ENCODE results near the gene NLRP6. TPM values are rescaled to one million over a fixed set of nuclear protein-coding genes. Genes with fewer than 3 reads are reported as not detected.
"Not testable (repeated sequence)": the region's sequence is repeated elsewhere in the genome, so short reads cannot be mapped to it uniquely, and the experiment has no call there.

NLRP6 gene
- total RNA-seq, 1 donor from 2014 or later, result not detected

- Mint-ChIP-seq H3K9me3 (no peaks in the 10 kb centered on the region), H3K4me3 (peak overlapping the region; percentile 83), H3K36me3 (ENCODE audit: low read depth) (peaks cover 2% of the 10 kb centered on the region), H3K4me1 (peaks cover 39% of the 10 kb centered on the region), H3K27me3 (ENCODE audit: low read depth) (peaks cover 63% of the 10 kb centered on the region), H3K27ac (ENCODE audit: unreplicated experiment) (no peak overlapping the region)
- DNase-seq (ENCODE audit: low read depth, low spot score), result no peak
- no peak for TF ChIP-seq CTCF (conservative IDR thresholded peaks at IDR 0.05)
Observed at GRCh38 chr11:315516-315994, 37.3 kb downstream of the NLRP6 start.

GRCh38 chr11:316031-316701 lies 38.0 kb downstream of the NLRP6 start:
- Mint-ChIP-seq H3K4me3 (peak overlapping the region; percentile 87), H3K27me3 (ENCODE audit: low read depth) (peaks cover 65% of the 10 kb centered on the region), H3K27ac (ENCODE audit: unreplicated experiment) (no peak overlapping the region), H3K36me3 (ENCODE audit: low read depth) (peaks cover 2% of the 10 kb centered on the region), H3K4me1 (peaks cover 44% of the 10 kb centered on the region), H3K9me3 (no peaks in the 10 kb centered on the region)
- no peak for TF ChIP-seq CTCF (conservative IDR thresholded peaks at IDR 0.05)
- no peak for DNase-seq (ENCODE audit: low read depth, low spot score)

GRCh38 chr11:316891-317301 lies 38.7 kb downstream of the NLRP6 start:
- DNase-seq (ENCODE audit: low read depth, low spot score), result no peak
- Mint-ChIP-seq H3K4me3 (peak overlapping the region; percentile 87), H3K27ac (ENCODE audit: unreplicated experiment) (no peak overlapping the region), H3K4me1 (peaks cover 41% of the 10 kb centered on the region), H3K36me3 (ENCODE audit: low read depth) (peaks cover 2% of the 10 kb centered on the region), H3K27me3 (ENCODE audit: low read depth) (peaks cover 61% of the 10 kb centered on the region), H3K9me3 (no peaks in the 10 kb centered on the region)
- no peak for TF ChIP-seq CTCF (conservative IDR thresholded peaks at IDR 0.05)

GRCh38 chr11:317668-318404 lies 39.6 kb downstream of the NLRP6 start:
- not testable (repeated sequence) for H3K36me3 Mint-ChIP-seq (ENCODE audit: low read depth); DNase-seq (ENCODE audit: low read depth, low spot score); H3K9me3 Mint-ChIP-seq; H3K27ac Mint-ChIP-seq (ENCODE audit: unreplicated experiment)
- peak overlapping the region; percentile 87 for H3K4me3 Mint-ChIP-seq
- H3K4me1 Mint-ChIP-seq, result peaks cover 37% of the 10 kb centered on the region
- peaks cover 56% of the 10 kb centered on the region for H3K27me3 Mint-ChIP-seq (ENCODE audit: low read depth)

GRCh38 chr11:318405-319120 lies 40.4 kb downstream of the NLRP6 start:
- not testable (repeated sequence) for DNase-seq (ENCODE audit: low read depth, low spot score); H3K9me3 Mint-ChIP-seq; H3K4me3 Mint-ChIP-seq; H3K36me3 Mint-ChIP-seq (ENCODE audit: low read depth); H3K27ac Mint-ChIP-seq (ENCODE audit: unreplicated experiment)
- H3K4me1 Mint-ChIP-seq, result peaks cover 32% of the 10 kb centered on the region
- peaks cover 49% of the 10 kb centered on the region for H3K27me3 Mint-ChIP-seq (ENCODE audit: low read depth)

GRCh38 chr11:319121-319887 lies 41.1 kb downstream of the NLRP6 start:
- H3K36me3 Mint-ChIP-seq (ENCODE audit: low read depth); H3K9me3 Mint-ChIP-seq; DNase-seq (ENCODE audit: low read depth, low spot score): not testable (repeated sequence)
- peaks cover 28% of the 10 kb centered on the region for H3K4me1 Mint-ChIP-seq
- H3K4me3 Mint-ChIP-seq, result peak overlapping the region; percentile 93
- peaks cover 42% of the 10 kb centered on the region for H3K27me3 Mint-ChIP-seq (ENCODE audit: low read depth)
- peak overlapping the region; percentile 72 for H3K27ac Mint-ChIP-seq (ENCODE audit: unreplicated experiment)

- H3K9me3 Mint-ChIP-seq; H3K36me3 Mint-ChIP-seq (ENCODE audit: low read depth); DNase-seq (ENCODE audit: low read depth, low spot score): not testable (repeated sequence)
- H3K4me3 Mint-ChIP-seq, result peak overlapping the region; percentile 93
- H3K27me3 Mint-ChIP-seq (ENCODE audit: low read depth), result peaks cover 36% of the 10 kb centered on the region
- H3K27ac Mint-ChIP-seq (ENCODE audit: unreplicated experiment), result peak overlapping the region; percentile 72
- peaks cover 32% of the 10 kb centered on the region for H3K4me1 Mint-ChIP-seq
Observed at GRCh38 chr11:319888-320273, 41.7 kb downstream of the NLRP6 start.
